NCI-H748 (cell line): ENCODE results near the gene PFDN1.

Experiments used
- DNase-seq: peaks from one replicate; lab custom pipeline; 2025; ENCODE audit not compliant: unreplicated experiment; lab: John Stamatoyannopoulos, UW

Gene PFDN1

GRCh38 chr5:140329739-140330481 lies 27.0 kb upstream of the PFDN1 start:
- DNase-seq: no peak

DNA sequence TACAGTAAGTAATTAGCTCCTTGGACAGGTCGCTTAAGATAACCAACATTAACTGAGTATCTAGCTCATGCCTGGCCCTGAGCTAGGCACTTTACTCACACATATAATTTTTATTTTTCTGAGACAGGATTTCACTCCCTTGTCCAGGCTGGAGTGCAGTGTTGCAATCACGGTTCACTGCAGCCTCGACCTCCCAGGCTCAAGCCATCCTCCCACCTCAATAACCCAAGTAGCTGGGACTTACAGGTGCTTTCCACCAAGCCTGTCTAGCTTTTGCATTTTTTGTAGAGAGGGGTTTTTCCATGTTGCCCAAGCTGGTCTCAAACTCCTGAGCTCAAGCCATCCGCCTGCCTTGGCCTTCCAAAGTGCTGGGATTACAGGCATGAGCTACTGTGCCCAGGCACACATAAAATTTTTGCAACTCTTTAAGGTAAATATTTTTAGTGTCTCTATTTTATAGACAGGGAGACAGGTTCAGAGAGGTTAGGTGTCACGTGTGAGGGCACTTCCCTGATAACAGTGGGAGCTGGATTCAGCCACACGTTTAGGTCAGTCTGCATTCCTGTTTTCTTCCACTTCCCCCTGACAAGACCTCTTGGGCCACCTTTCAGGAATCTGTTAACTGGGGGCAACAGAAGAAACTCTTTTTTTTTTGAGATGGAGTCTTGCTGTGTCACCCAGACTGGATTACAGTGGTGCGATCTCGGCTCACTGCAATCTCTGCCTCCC lies 25.3 kb upstream of the PFDN1 start:
- DNase-seq: no peak

GRCh38 chr5:140327589-140327988 lies 24.7 kb upstream of the PFDN1 start:
- DNase-seq: peak; percentile 23

DNA sequence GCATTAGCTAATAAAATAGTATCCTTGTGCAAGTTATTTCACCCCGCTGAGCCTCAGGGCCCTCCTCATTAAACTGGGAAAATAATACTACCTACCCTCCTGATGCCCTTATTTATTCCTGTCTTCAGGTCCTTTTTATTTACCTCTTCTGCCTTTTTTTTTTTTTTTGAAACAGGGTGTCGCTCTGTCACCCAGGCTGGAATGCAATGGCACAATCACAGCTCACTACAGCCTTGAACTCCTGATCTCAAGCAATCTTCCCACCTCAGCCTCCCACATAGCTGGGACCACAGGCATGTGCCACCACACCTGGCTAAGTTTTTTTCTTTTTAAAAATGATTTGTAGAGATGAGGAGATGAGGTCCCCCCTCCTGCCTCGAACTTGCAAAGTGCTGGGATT lies 22.6 kb upstream of the PFDN1 start:
- DNase-seq: no peak

- DNase-seq: no peak
Observed at GRCh38 chr5:140324617-140325241, 21.8 kb upstream of the PFDN1 start.

DNA sequence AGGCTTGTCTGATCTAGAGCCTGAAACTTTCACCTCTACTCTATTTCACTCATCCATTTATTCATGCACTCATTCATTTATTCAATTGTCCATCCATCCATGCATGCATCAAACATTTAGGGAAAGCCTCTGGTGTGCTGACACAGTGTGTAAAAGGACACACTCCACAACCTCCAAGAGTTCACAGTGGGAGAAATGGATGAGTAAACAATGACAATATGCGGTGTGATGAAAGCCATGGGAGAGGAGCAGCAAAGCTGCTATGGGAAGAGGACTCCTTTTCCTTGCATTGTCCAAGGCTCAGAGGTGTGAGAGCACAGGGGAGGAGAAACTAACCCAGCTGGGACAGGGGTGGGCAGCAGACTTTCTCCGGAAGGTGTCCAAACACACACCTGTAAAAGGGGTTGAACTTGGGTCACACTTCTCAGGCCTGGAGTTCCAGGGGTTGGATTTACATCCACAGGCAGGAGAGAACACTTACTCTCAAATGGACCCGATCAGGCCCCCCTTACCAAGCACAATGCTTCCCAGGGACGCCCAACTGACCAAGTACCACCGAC lies 21.2 kb upstream of the PFDN1 start:
- no peak for DNase-seq

DNA sequence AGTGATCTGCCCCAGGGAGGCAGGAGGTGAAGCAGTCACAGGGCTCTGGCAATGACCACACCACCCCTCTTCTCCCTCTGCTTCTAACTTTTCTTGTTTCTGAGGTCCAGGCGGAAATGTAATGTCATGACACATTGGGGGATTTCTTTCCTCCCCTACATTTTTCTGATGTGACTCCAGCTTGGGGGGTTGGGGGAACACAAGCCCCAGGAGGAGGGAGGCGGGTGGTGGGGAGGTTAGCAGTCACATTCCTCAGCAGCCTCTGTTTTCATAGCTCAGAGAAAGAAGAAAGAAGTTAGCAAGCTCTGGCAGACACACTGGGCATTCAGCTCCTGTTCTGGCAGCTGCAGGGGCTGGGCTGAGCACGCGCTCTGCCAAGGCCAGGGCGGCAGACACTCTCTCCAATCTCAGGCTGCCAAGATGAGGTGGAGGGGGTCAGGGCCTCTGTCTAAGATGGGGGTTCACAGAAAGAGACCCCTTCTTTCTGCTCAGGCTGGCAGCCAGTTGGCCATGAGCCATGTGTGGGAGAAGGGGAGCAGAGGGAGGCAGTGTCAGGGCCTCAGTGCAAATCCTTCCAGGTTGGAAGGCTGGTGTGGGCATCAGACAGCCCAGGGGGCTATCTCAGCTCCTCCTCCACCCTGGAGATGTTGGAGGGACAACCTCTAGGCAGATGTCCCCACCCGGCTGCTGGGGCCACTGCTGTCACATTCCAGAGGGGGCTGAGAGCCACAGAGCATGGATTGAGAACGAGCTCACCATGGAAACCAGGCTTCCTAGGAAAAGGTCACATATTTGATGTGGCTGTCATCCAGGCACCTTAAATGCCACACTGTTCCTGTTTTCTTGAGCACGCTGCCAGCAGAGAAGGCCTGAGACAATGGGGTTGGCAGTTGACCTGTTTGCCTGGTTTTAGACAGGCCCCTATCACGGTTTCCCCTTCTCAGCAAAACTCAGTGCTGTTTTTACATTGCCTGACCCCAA lies 20.1 kb upstream of the PFDN1 start:
- DNase-seq: no peak

- no peak for DNase-seq
Observed at GRCh38 chr5:140321796-140322195, 18.9 kb upstream of the PFDN1 start.

DNA sequence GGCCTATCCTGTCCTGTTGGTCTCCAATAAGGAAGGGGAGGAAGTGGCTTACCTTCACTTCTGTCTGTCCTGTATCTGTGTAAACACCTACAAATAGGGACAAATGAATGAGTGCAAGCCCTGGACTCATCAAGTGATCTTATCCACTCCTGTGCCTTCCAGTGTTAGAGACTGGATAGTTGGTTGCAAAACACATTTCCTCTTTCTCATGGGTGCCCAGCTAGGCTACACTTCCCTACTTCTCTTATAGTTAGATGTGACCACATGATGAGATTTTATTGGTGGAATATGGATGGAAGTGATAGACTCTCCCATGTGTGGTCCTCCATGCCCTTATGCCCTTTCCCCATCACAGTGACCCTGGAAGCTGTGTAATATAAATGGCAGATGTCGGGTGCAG lies 16.9 kb upstream of the PFDN1 start:
- no peak for DNase-seq

DNA sequence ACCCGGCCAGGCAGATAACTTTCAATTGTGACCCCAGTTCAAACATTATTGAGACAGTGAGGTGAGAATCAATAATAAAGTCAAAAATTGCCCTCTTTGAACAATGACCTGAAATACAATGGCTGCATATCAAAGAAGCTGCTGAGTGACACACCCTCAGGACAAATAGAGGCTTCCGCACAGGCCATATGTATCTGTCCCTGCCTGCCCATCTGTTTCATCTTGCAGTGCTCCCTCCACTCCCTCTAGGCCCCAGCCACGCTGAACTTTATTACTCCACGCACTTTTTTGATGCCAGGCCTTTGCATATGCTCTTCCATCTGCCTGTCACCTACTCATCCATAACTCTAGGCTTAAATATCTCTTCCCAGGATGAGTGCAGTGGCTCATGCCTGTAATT lies 15.9 kb upstream of the PFDN1 start:
- peak; percentile 69 for DNase-seq

DNA sequence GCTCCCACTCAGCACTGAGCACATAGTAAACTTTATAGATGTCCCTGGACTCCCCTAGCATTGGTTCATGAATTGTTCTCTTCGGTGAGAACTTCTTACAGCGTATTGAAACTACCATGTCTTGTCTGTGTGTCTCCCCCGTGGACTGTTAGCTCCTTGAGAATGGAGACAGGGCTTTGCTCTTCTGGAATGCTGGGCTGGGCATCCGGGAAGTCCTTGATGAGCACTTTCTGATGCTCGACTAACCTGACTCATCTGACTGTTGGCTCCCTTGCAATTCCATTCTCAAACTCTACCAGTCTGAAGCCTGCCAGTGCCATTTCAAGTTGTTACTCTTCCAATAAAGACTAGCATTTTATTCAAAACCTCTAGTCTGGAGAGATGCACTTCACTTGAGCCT lies 15.0 kb upstream of the PFDN1 start:
- no peak for DNase-seq

GRCh38 chr5:140312791-140313189 lies 9.9 kb upstream of the PFDN1 start:
- DNase-seq: no peak

GRCh38 chr5:140312067-140312790 lies 9.3 kb upstream of the PFDN1 start:
- DNase-seq: no peak

DNA sequence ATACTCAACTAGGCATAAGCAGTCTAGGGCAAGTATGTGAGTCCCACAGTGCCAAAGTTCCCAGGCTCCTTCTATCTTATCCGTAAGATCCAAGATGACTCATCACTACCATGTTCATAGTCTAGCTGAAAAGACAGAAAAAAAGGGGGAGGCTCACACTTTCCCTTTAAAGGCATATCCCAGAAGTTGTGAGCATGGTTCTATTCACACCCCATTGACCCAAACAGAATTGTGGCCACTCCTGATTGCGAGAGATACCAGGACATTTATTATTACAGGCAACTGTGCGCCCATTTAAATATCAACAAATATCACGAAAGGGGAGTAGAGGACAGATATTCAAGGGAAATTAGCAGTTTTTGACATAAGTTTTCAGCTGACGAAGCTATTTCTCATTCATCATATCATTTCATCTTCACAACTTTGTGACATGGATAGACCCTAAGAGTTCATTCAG lies 8.1 kb upstream of the PFDN1 start:
- DNase-seq: no peak

DNA sequence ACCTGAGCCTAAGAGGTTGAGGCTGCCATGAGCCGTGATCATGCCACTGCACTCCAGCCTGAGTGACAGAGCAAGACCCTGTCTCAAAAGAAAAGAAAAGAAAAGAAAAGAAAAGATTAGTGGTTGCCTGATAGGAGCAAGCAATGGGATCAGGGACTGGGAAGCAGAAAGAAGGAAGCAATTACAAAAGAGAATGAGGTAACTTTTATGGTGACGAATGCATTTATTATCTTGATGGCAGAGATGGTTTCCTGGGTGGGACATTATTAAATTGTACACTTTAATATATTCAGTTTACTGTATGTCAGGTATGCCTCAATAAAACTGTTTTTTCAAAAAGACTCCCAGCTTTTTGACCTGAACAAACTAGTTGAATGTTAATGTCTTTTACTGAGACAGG lies 7.5 kb upstream of the PFDN1 start:
- DNase-seq: no peak

- DNase-seq: no peak
Observed at GRCh38 chr5:140309706-140310249, 6.9 kb upstream of the PFDN1 start.

GRCh38 chr5:140305471-140305870 lies 2.6 kb upstream of the PFDN1 start:
- DNase-seq: no peak

- no peak for DNase-seq
Observed at GRCh38 chr5:140303966-140304365, 1.1 kb upstream of the PFDN1 start.

- DNase-seq: no peak
Observed at GRCh38 chr5:140301136-140301535, 1.8 kb downstream of the PFDN1 start.

DNA sequence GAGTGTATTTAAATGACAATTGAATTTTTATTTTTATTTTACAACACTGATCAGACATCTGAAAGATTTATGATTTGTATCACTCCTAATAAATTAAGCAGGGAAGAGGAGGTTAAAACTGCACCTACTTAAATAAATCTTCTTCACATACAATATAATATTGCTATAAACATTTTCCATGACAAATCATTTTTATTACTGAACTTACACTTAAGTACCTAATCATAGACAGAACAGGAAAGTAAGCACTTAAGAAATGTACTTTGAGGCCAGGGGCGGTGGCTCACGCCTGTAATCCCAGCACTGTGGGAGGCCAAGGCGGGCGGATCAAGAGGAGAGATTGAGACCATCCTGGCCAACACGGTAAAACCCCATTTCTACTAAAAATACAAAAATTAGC lies 3.8 kb downstream of the PFDN1 start:
- no peak for DNase-seq
